HG02970 (cell line): ENCODE data around the gene PTPRB.
"Not testable (repeated sequence)": the region's sequence is repeated elsewhere in the genome, so short reads cannot be mapped to it uniquely, and the experiment has no call there.

ENCODE experiments used
- ATAC-seq: cut with Tn5 transposase; IDR thresholded peaks from one replicate; pipeline ENCODE4 v1.9.1; 2021; ENCODE audit warnings: mild to moderate bottlenecking, moderate library complexity, moderate number of reproducible peaks; ENCODE audit not compliant: unreplicated experiment, low FRiP score

Gene PTPRB

DNA sequence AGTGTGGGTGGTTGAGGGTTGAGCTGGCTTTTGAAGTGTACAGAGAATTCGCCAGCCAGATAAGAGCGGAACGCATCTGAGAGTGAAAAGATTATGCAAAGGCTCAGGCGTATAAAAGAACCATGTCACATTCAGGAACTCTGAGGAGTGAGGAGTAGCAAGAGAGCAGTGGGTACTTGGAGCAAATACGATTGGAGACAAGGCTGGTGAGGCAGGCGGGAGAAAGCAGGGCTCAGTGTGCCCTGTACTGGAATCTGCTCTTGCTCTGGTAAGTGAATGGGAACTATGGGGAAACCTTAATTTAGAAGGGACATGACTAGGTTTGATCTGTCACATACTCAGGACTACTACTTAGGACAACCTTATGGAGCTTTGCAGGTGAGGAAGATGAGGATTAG lies 87.0 kb downstream of the PTPRB start:
- ATAC-seq, result no peak

DNA sequence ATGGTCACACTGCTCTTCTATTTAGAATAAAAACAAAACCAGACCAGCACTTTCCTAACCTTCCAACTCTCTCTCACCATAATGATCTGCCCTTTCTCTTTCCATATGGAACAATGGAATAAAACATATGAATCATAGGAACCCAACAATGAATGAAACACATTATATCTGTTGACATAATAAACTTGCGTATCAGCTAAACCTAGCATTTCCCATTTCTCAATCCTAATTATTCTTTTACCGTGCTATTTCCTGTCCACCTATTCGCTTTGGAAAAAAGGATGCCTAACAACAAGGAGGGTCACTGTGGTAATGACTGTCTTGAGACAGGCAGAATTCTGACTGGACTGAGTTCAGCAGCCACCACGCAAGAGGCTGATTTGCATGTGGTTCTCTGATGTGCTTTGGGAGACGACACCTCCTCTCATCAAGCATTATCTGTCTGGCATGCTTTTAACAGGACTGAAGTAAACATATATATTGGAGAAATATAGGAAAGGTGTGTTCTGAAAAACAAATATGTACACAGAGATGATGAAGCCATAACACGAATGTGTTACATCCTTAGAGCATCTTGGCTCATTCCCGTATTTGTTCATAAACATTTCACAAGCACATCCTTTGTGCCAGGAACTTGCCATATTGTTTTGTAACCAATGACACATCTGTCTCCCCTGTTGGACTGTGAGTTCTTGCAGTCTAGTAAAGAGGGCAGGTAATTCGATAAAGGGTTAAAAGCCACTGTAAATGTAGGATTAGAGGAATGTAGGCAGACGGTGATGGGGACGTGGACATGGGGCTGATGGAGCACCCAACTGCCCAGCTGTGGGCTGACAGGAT lies 87.7 kb downstream of the PTPRB start:
- no peak for ATAC-seq

DNA sequence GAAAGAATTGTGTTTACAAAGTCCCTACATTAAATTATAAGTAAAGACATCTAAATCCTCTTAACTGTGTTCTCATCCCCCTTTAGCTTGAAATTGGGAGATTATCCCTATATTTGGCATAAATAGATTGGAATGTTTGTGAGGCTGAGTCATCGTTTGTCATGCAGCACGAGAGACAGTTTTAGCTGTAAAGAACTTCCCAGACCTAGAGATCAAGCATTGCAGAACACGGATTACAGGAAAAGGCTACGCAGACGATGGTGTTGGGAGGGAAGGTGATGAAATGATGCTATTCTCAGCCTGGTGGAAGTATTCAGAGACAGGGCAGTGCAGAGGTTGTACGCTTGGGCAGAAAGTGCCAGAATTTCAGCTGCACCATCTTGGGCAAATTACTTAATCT lies 93.8 kb downstream of the PTPRB start:
- ATAC-seq, result no peak

DNA sequence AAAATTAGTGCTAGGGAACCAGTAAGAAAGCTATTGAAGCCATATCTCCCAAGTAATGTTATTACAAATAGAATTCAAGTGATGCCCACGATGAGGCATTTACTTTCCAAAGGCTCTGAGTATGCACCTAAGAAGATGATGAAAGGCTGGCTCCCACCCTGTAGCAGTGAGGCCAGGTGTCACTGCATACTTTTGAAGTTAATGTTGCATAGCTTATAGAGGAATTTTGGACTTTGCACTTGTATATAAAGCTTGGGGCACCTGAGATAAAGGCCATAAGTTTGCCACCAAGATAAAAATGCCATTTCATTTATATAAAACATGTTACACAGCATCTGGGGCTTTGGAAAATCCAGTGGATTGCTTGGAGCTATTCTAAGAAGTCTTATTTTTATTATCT lies 96.2 kb downstream of the PTPRB start:
- ATAC-seq, result no peak

DNA sequence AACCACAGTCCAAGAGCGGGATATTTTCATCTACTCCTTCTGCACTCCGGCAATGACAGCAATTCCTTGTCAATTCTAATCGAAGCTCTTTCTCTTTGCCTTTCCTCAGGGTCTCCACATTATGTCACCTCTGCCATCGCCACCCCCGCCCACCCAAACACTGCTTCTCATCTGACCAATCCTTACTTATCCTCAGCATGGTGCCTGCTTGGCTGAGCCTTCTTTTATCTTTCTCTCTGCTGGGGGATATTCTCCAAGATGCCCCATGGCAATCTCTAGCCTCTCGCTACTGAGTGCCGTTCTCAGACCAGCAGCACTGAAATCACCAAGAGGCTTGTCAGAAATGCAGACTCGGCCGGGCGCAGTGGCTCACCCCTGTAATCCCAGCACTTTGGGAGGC lies 100.6 kb downstream of the PTPRB start:
- no peak for ATAC-seq

DNA sequence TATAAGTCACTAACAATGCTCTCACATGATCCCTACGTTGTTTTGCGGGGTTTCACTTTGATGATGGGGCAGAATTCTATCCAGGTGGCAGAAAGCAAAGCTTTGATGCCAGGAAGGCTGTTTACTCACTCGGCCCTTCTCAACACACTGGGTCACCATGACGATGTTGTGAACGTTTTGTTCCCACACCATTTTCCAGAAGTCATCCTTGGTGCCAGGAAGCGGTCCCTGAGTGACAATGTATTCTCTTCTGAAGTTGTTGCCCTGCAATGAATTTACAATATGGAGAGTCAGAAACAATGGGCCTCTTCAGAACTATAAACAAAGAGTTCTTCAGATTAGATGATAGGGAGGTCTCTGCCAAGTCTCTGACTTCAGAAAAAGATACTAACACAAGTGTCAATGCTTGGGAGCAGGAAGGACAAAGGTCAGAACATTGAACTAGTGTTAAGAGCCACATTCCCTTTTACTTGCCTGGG lies 101.3 kb downstream of the PTPRB start:
- no peak for ATAC-seq

DNA sequence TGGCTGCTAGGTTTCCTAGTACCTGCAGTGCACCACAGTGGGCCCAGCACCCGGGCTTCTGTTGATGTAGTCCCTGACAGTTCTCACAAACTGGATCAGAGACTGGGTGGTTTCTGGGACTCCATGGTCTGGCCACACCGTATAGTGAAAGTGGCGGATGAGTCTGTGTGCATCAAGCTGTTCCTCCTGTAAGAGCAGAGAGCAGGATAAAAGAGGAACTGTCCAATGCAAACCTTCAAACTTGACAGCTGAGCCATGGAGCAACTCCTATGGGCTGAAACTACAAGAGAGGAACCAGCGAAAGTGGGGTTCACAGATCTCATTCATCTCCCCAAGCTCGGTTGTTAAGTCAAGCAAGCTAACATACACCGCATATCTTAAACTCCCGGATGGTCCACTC lies 102.8 kb downstream of the PTPRB start:
- ATAC-seq, result no peak

DNA sequence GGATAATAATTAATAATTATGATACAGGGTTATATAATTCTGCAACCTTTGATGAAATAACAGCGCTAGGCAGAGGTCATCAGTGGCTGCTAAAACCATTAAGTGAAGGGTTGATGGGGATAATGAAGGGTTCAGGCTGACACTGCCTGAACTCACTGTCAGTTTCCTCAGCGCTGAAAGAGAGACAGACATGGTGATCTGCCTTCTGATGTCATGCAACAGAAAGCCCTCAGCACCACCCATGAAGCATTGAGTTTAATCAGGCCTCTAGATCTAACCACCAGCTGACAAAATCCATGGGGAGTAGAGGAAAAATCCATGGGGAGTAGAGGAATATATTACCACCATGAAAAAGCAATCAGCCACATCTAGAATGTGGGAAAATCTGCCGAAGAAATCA lies 107.6 kb downstream of the PTPRB start:
- ATAC-seq, result no peak

DNA sequence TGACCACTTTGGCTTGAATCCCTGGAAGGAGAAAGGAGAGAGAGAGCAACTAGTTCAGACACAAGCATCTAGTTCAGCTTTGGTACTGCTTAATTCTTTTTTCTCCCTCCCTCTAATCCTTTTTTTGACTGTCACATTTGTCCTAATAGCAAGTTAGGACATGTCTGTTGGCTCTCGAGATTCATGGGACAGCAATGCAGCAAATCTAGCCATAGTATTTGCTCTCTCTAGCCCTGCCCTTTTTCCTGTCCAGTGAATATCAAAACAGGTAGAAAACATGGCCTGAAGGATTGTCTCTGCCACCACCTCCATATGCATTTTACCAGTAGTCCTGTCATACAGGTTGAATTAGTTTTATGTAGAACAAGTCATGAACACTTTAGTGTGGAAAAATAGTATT lies 116.4 kb downstream of the PTPRB start:
- ATAC-seq, result no peak

DNA sequence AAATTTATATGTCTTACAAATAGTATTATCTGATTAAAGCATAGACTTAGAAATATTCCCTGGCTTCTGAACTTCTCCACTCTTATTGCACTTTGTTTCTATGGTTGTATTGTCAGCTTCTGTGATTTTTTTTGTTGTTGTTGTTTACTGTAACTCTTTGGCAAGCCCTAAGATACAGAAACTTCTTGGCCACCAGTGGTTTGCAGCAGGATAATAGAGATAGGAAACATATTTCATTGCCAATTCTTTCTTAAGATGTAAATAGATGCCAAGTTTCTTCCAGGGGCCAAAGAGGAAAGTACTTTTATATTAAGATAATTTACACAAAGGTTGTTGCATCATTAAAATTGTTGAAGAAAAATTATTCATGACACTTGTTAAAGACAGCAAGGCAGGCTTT lies 123.8 kb downstream of the PTPRB start:
- ATAC-seq, result no peak

DNA sequence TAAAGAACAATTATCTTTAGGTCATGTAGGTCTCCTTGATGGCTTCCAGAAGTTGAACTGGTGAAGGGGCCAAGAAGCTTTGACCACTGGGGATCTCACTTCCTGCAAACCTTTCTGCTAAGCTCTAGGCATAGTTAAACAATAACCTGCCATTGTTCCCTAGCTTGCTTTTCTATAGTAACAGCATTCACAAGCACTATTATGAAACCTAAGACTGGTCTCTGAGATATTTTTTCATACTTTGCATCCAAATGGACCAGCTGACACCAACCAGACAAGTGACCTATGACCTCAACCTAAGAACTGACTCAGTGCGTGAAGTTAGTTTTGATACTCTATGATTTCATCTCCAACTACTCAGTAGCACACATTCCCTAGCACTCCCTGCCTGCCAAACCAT lies 129.1 kb downstream of the PTPRB start:
- no peak for ATAC-seq

DNA sequence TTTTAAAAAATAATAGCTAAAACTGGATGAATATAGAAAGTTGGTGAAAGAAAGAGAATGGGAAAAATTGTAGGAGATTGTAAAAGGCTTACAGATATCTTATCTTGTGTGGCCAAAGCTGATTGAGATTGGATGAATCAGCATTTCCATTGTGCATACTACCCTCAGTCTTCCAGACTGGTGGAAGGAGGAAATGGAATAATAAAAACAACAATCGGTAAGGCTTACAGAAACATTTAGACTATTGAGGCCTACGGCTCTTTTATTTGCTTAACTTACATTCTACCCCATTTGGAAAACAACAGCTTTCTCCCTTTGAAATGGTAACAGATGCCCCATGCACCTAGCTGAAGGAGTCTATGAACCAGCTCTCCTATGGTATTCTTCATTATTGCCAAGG lies 129.8 kb downstream of the PTPRB start:
- ATAC-seq, result no peak

DNA sequence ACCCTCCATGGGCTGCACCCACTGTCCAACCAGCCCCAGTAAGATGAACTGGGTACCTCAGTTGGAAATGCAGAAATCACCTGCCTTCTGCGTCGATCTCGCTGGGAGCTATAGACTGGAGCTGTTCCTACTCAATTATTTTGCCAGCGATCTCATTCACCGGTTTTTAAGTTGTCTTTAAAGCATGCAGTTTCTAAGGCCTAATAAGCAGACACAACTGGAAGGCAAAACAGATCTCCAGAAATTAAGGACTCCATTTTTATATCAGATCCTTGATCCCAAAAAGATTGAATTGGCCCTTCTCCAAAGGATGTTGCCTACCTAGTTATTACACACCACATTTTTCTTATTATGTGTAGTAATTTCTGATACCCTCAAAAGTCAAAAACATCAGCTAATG lies 139.7 kb downstream of the PTPRB start:
- no peak for ATAC-seq

DNA sequence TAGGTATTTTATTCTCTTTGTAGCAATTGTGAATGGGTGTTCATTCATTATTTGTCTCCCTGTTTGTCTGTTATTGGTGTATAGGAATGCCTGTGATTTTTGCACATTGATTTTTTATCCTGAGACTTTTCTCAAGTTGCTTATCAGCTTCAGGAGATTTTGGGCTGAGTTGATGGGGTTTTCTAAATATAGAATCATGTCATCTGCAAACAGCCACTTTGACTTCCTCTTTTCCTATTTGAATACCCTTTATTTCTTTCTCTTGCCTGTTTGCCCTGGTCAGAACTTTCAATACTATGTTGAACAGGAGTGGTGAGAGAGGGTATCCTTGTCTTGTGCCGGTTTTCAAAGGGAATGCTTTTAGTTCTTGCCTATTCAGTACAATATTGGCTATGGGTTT lies 144.3 kb downstream of the PTPRB start:
- not testable (repeated sequence) for ATAC-seq

DNA sequence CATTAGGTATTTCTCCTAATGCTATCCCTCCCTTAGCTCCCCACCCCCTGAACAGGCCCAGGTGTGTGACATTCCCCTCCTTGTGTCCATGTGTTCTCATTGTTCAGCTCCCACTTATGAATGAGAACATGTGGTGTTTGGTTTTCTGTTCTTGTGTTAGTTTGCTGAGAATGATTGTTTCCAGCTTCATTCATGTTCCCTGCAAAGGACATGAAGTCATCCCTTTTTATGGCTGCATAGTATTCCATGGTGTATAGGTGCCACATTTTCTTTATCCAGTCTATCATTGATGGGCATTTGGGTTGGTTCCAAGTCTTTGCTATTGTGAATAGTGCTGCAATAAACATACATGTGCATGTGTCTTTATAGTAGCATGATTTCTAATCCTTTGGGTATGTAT lies 146.3 kb downstream of the PTPRB start:
- ATAC-seq, result not testable (repeated sequence)

DNA sequence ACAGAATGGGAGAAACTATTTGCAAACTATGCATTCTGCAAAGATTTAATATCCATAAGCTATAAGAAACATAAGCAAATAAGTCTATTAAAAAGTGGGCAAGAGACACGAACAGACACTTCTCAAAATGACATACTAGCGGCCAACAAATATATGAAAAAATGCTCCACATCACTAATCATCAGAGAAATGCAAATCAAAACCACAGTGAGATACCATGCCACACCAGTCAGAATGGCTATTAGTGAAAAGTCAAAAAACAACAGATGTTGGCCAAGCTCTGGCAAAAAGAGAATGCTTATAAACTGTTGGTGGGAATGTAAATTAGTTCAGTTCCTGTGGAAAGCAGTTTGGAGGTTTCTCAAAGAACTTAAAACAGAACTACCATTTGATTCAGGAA lies 149.8 kb downstream of the PTPRB start:
- no peak for ATAC-seq

DNA sequence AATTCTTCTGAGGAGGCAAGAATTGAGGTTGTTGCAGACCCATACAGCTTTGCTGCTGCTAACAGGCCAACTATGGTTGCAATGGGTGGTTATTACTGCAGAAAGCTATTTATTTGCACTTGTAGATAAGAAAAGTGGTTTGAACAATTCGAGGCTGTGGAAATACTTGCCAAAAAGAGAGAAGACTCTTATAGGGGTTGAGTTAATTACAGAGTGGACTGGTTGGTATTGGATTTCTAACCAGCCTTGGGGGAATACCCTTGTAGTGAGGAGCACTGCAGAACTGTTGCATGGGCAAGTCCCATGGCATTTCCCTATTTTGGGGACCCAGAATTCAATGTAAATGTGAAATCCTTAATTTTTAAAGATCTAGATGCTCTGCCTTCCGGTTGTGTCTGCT lies 150.6 kb downstream of the PTPRB start:
- no peak for ATAC-seq

DNA sequence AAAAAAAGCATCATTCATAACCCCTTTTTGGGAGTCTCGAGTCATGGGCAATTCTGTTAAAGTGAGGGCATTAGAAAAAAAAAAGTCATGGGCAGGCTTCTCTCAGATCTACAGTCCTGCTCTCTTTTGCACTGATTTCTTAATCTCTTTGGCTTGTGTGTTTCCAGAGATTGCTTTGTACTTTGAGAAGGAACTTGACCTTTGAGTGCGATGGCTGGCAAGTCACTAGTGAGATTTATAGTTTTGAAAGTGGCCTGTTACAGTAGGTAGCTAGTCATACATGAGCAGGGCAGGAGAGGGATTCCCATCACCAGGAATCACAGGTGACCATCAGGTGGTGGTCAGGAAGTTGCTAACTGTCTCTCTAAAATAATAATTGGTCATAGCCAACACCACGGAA lies 151.5 kb downstream of the PTPRB start:
- no peak for ATAC-seq

DNA sequence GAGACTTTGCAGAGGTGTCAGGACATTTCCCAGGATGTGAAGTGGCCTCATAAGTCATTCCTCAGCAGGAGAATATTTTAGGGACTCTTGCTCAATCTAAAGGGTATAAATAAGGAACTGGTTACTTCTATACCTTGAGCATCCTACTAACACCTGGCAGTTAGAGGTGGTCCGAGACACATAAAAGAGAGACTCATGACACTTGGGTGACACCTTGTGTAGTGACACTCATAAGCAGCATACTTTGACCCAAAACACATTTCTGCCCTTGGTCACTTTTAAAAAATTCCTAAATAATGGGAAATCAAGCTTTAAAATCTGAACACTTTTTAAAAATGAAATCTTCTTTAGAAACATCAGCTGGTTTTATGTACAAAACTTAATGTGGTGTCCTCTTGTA lies 152.8 kb downstream of the PTPRB start:
- no peak for ATAC-seq

DNA sequence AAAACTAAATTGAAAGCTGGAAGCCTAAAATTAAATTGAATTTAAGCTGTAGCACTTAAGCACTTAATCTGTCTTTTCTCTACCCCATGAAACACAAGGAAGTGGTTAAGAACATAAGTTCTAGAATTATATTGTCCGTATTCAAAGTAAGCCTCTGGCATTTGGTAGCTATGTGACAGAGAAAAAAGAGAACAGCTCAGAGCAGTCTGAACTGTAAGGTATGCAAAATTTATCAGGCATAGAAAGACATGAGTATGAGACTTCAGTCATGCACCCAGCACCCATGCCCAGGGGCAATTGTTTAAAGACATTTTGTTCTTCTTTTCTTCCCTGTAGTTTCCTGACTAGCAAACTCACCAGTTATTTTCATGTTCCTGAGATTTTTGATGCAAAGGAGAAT lies 154.5 kb downstream of the PTPRB start:
- no peak for ATAC-seq

DNA sequence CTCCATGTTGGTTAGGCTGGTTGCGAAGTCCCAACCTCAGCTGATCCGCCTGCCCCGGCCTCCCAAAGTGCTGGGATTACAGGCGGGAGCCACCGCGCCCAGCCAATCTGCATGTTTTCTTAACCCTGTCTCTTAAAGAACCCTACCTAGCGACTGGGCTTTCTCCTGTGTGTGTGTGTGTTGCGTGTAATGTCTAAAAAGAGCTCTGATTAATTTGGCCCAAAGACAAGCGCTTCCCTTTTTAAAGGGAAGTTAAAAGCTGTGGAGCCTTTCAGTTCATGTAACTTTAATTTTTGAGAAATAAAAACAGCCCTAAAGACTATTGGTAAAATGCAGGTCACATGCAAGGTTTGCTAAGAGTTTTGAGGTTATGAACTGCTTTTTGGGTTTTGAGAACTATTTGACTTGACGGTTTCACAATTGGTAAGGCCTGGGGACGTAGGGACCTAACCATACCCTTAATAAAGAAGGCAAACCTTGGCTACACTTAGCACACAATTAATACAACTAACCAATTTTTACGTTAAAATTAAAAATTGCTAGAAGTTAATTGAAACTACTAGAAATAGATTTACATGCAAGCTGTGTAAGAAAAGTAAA lies 167.9 kb downstream of the PTPRB start:
- ATAC-seq, result no peak

DNA sequence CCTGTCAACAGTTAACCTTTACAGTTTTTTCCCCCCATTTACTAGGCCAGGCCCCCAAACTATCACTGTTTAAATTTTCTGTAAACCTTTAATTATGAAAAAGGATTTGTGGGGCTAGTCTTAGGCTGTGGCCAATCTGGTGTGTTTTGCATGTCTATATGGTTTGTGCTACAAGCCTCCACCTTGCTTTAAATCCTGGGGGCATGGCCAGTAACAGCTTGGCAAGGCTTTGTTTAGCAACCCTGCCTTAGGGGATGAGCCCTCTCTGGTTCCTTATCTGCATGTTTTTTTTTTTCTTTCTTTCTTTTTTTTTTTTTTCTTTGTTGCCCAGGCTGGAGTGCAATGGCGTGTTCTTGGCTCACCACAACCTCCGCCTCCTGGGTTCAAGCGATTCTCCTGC lies 168.5 kb downstream of the PTPRB start:
- ATAC-seq, result no peak
